Upper lobe of right lung (tissue), 1 donor: Measurements from ENCODE around the gene GPR176. TPM values are rescaled to one million over a fixed set of nuclear protein-coding genes. Genes with fewer than 3 reads are reported as not detected.

Experiments
- ATAC-seq: fragments of 200-7000 bp; cut with Tn5 transposase; one replicate; pipeline ENCODE4 v1.9.1; 2020; ENCODE audit warnings: mild to moderate bottlenecking, moderate library complexity
- DNase-seq: peaks from one replicate; pipeline ENCODE4 v3.0.0-alpha.2; 2020
- H3K27ac ChIP-seq: fragments of 200-600 bp; one replicate; pipeline ENCODE4 v1.8.0; 2022
- H3K27me3 ChIP-seq: fragments of 200-600 bp; one replicate; pipeline ENCODE4 v1.8.0; 2022; ENCODE audit warnings: mild to moderate bottlenecking
- H3K36me3 ChIP-seq: fragments of 200-600 bp; one replicate; pipeline ENCODE4 v1.8.0; 2022
- H3K4me1 ChIP-seq: fragments of 200-600 bp; one replicate; pipeline ENCODE4 v1.8.0; 2022
- H3K4me3 ChIP-seq: fragments of 200-600 bp; one replicate; pipeline ENCODE4 v1.8.0; 2022; ENCODE audit warnings: mild to moderate bottlenecking
- H3K9me3 ChIP-seq: fragments of 200-600 bp; one replicate; pipeline ENCODE4 v1.8.0; 2022
- CTCF ChIP-seq: fragments of 200-600 bp; IDR thresholded peaks from one replicate; pipeline ENCODE4 v1.8.0; 2022; ENCODE audit warnings: antibody characterized with exemption
- intact Hi-C: fragments of 100-400 bp; cut with DNase I; formaldehyde crosslinking; loops from one replicate; pipeline ENCODE4 v1.11.0; 2022
- total RNA-seq: library from RNA; stranded (reverse); fragmentation: NEBNext Ultra II Directional; extraction: Animal tissue kit (Norgen Biotek cat#: 25700); gene quantifications from one replicate; pipeline ENCODE4 v1.2.1, GENCODE V29; 2021
- donor health status: DM: no; HTN: yes; CAD: no; lungs with severe emphysema.

GPR176 gene
- total RNA-seq, 1 donor from 2014 or later, result 4.6 TPM

- Histone ChIP-seq H3K27me3 (no peaks in the 10 kb centered on the region), H3K36me3 (no peaks in the 10 kb centered on the region), H3K4me3 (no peak overlapping the region), H3K4me1 (no peaks in the 10 kb centered on the region), H3K9me3 (no peaks in the 10 kb centered on the region), H3K27ac (no peak overlapping the region)
- no peak for ATAC-seq
- DNase-seq, result no peak
- no peak for TF ChIP-seq CTCF
- intact Hi-C loops, result no loop called here
These were observed 29.4 kb downstream of the GPR176 start for GRCh38 chr15:39890621-39891020.

GRCh38 chr15:39889601-39890000 lies 30.5 kb downstream of the GPR176 start:
- Histone ChIP-seq H3K27me3 (no peaks in the 10 kb centered on the region), H3K4me1 (no peaks in the 10 kb centered on the region), H3K36me3 (no peaks in the 10 kb centered on the region), H3K4me3 (no peak overlapping the region), H3K27ac (no peak overlapping the region), H3K9me3 (no peaks in the 10 kb centered on the region)
- intact Hi-C loops, result no loop called here
- no peak for TF ChIP-seq CTCF
- ATAC-seq, result no peak
- no peak for DNase-seq

GRCh38 chr15:39888809-39889208 lies 31.3 kb downstream of the GPR176 start:
- TF ChIP-seq CTCF, result no peak
- no peaks in the 10 kb centered on the region for H3K4me1 ChIP-seq
- no peaks in the 10 kb centered on the region for H3K9me3 ChIP-seq
- H3K4me3 ChIP-seq, result no peak overlapping the region
- no peak for ATAC-seq
- H3K36me3 ChIP-seq, result no peaks in the 10 kb centered on the region
- no peak overlapping the region for H3K27ac ChIP-seq
- intact Hi-C loops, result no loop called here
- DNase-seq, result no peak
- no peaks in the 10 kb centered on the region for H3K27me3 ChIP-seq

- H3K4me1 ChIP-seq, result no peaks in the 10 kb centered on the region
- no peak overlapping the region for H3K4me3 ChIP-seq
- no peaks in the 10 kb centered on the region for H3K9me3 ChIP-seq
- no peak for TF ChIP-seq CTCF
- intact Hi-C loops, result no loop called here
- no peaks in the 10 kb centered on the region for H3K36me3 ChIP-seq
- H3K27ac ChIP-seq, result no peak overlapping the region
- no peak for ATAC-seq
- H3K27me3 ChIP-seq, result no peaks in the 10 kb centered on the region
- DNase-seq, result no peak
These were observed 31.8 kb downstream of the GPR176 start for GRCh38 chr15:39888243-39888642.

GRCh38 chr15:39887832-39888231 lies 32.2 kb downstream of the GPR176 start:
- TF ChIP-seq CTCF, result peak; percentile 41
- H3K4me1 ChIP-seq, result no peaks in the 10 kb centered on the region
- H3K36me3 ChIP-seq, result no peaks in the 10 kb centered on the region
- H3K27me3 ChIP-seq, result no peaks in the 10 kb centered on the region
- no peaks in the 10 kb centered on the region for H3K9me3 ChIP-seq
- ATAC-seq, result peak; percentile 67
- intact Hi-C loops, result no loop called here
- no peak overlapping the region for H3K27ac ChIP-seq
- DNase-seq, result no peak
- no peak overlapping the region for H3K4me3 ChIP-seq

- DNase-seq (no peak), ATAC-seq (no peak)
- Histone ChIP-seq H3K27ac (no peak overlapping the region), H3K27me3 (no peaks in the 10 kb centered on the region), H3K36me3 (no peaks in the 10 kb centered on the region), H3K9me3 (no peaks in the 10 kb centered on the region), H3K4me3 (no peak overlapping the region), H3K4me1 (no peaks in the 10 kb centered on the region)
- no peak for TF ChIP-seq CTCF
- intact Hi-C loops, result no loop called here
These were observed 32.9 kb downstream of the GPR176 start for GRCh38 chr15:39887211-39887610.
